CD14-positive monocyte (primary cell): ENCODE measurements around the gene PITPNM1. TPM values are rescaled to one million over a fixed set of nuclear protein-coding genes. Genes with fewer than 3 reads are reported as not detected.

Experiments used
- DNase-seq, 3 donors: peaks; one replicate each; pipeline ENCODE4 v3.0.0-alpha.2; 2011 to 2022
- H2AFZ ChIP-seq: 2 replicates; pipeline ENCODE4 v1.6.0; 2012; ENCODE audit warnings: mild to moderate bottlenecking, low read depth, low read length, inconsistent platforms; ENCODE audit not compliant: insufficient read depth, poor library complexity, severe bottlenecking
- H3K27ac ChIP-seq, 2 donors: 1 replicate in 1 of 2; 2 replicates in 1 of 2; pipeline ENCODE4 v1.5.1; 2012 to 2013; ENCODE audit warnings: low read length in 2 of 2, control low read depth in 1 of 2, inconsistent platforms in 1 of 2, low read depth in 1 of 2, mild to moderate bottlenecking in 1 of 2
- H3K27me3 ChIP-seq, 2 donors: one replicate each; pipeline versions ENCODE4 v1.6.0 to v1.6.1; 2011 to 2013; ENCODE audit warnings: low read length in 2 of 2; ENCODE audit not compliant: control insufficient read depth in 2 of 2, insufficient read depth in 2 of 2
- H3K36me3 ChIP-seq, 2 donors: replicated peaks in 1 of 2; 1 replicate in 1 of 2; 2 replicates in 1 of 2; pipeline versions ENCODE4 v1.5.1 to v1.6.1; 2012 to 2013; ENCODE audit warnings: low read length in 2 of 2, control low read depth in 1 of 2, inconsistent platforms in 1 of 2, mild to moderate bottlenecking in 1 of 2; ENCODE audit not compliant: insufficient read depth in 2 of 2, control insufficient read depth in 1 of 2
- H3K4me1 ChIP-seq, 2 donors: 1 replicate in 1 of 2; 2 replicates in 1 of 2; pipeline versions ENCODE4 v1.5.1 to v1.6.1; 2012 to 2013; ENCODE audit warnings: low read length in 2 of 2, control low read depth in 1 of 2, inconsistent platforms in 1 of 2, mild to moderate bottlenecking in 1 of 2, moderate library complexity in 1 of 2; ENCODE audit not compliant: insufficient read depth in 2 of 2, control insufficient read depth in 1 of 2
- H3K4me2 ChIP-seq: replicated peaks from 2 replicates; pipeline ENCODE3; 2012; ENCODE audit warnings: low read length, moderate library complexity, mild to moderate bottlenecking; ENCODE audit not compliant: poor library complexity, severe bottlenecking; ENCODE audit errors: extremely low read depth
- H3K4me3 ChIP-seq, 3 experiments: fragments of 200-600 bp in 1 of 3; sonication (generic) in 1 of 3; replicated peaks in 1 of 3; 1 replicate in 2 of 3; 2 replicates in 1 of 3; pipeline ENCODE4 v1.5.1; 2011 to 2013; ENCODE audit warnings: low read length in 3 of 3, mild to moderate bottlenecking in 3 of 3, control low read depth in 2 of 3, low read depth in 2 of 3, inconsistent platforms in 1 of 3, moderate library complexity in 1 of 3
- H3K79me2 ChIP-seq: 2 replicates; pipeline ENCODE4 v1.6.0; 2012; ENCODE audit warnings: mild to moderate bottlenecking, control low read depth, inconsistent platforms, low read length, moderate library complexity; ENCODE audit not compliant: insufficient read depth
- H3K9ac ChIP-seq: 2 replicates; pipeline ENCODE4 v1.6.0; 2017; ENCODE audit warnings: low read length, mild to moderate bottlenecking; ENCODE audit not compliant: insufficient read depth, poor library complexity, severe bottlenecking
- H3K9me3 ChIP-seq, 2 donors: replicated peaks in 1 of 2; 1 replicate in 1 of 2; 2 replicates in 1 of 2; pipeline versions ENCODE4 v1.5.1 to v1.6.1; 2012 to 2013; ENCODE audit warnings: low read length in 2 of 2, control low read depth in 1 of 2; ENCODE audit not compliant: control insufficient read depth in 1 of 2, insufficient read depth in 1 of 2
- H4K20me1 ChIP-seq: 2 replicates; pipeline ENCODE4 v1.6.0; 2012; ENCODE audit warnings: mild to moderate bottlenecking, low read length, control low read depth, moderate library complexity; ENCODE audit not compliant: insufficient read depth
- H3K27ac Mint-ChIP-seq, 7 donors: one replicate each; pipeline ENCODE4 v1.8.0; 2020; ENCODE audit warnings: mild to moderate bottlenecking in 7 of 7, mixed read lengths in 7 of 7, moderate library complexity in 6 of 7, inconsistent platforms in 2 of 7
- H3K27me3 Mint-ChIP-seq, 3 donors: one replicate each; pipeline ENCODE4 v1.8.0; 2021 to 2022; ENCODE audit warnings: low read depth in 3 of 3, mild to moderate bottlenecking in 3 of 3, mixed read lengths in 3 of 3, moderate library complexity in 3 of 3, inconsistent platforms in 1 of 3
- H3K36me3 Mint-ChIP-seq, 2 donors: one replicate each; pipeline ENCODE4 v1.8.0; 2020; ENCODE audit warnings: mixed read lengths in 2 of 2, inconsistent platforms in 1 of 2, mild to moderate bottlenecking in 1 of 2
- H3K4me1 Mint-ChIP-seq: one replicate; pipeline ENCODE4 v1.8.0; 2020; ENCODE audit warnings: mild to moderate bottlenecking, mixed read lengths
- H3K4me3 Mint-ChIP-seq, 2 donors: one replicate each; pipeline ENCODE4 v1.8.0; 2020; ENCODE audit warnings: mild to moderate bottlenecking in 2 of 2, mixed read lengths in 2 of 2, moderate library complexity in 1 of 2
- H3K9me3 Mint-ChIP-seq, 7 donors: one replicate each; pipeline ENCODE4 v1.8.0; 2020 to 2022; ENCODE audit warnings: mixed read lengths in 7 of 7, mild to moderate bottlenecking in 6 of 7, moderate library complexity in 6 of 7, inconsistent platforms in 2 of 7
- CTCF ChIP-seq: fragments of 200-600 bp; IDR thresholded peaks from one replicate; pipeline ENCODE4 v1.8.0; 2022; ENCODE audit warnings: antibody characterized with exemption, mild to moderate bottlenecking
- WGBS: methylation state at CpG from one replicate; pipeline ENCODE4 v1.1.5; 2013; ENCODE audit warnings: missing lambda C conversion rate; ENCODE audit not compliant: insufficient coverage; 5-methylcytosine and 5-hydroxymethylcytosine counted together
- intact Hi-C, 2 donors: fragments of 100-400 bp; cut with micrococcal nuclease; formaldehyde crosslinking; loops; one replicate each; pipeline versions ENCODE4 v1.15.0 to v1.15.1; 2023
- polyA plus RNA-seq, 3 donors: library from polyadenylated mRNA; depleted of rRNA in 1 of 3; unstranded in 2 of 3; stranded (reverse) in 1 of 3; fragments of 300-500 nt in 2 of 3; fragments of >200 nt in 1 of 3; fragmentation: Illumina TruSeq in 2 of 3; gene quantifications; 1 replicate in 2 of 3; 2 replicates in 1 of 3; pipeline ENCODE4 v1.2.3, GENCODE V29; 2012 to 2021

PITPNM1 gene
- polyA plus RNA-seq, 3 donors, result 11.7 to 122 (median 22.2) TPM

GRCh38 chr11:67468759-67469507 is 36.2 kb downstream of the PITPNM1 start, which contains the start of gene TMEM134:
TSS of gene TMEM134 (minus strand) at chr11:67469251. CDS start at chr11:67469192, 59 bp downstream.
- Histone ChIP-seq H3K4me1 (peaks cover 26 to 43% of the 10 kb centered on the region in 2 donors), H3K27me3 (no peaks in the 10 kb centered on the region), H3K4me3 (peak within 1 kb of the TSS; percentile 63 to 88 (median 66)), H3K79me2 (peaks cover 7% of the 10 kb centered on the region), H4K20me1 (no peaks in the 10 kb centered on the region), H3K27ac (peak within 1 kb of the TSS; percentile 41 to 90), H3K9ac (peak within 1 kb of the TSS; percentile 72), H3K4me2 (peak within 1 kb of the TSS; percentile 92), H2AFZ (peak within 1 kb of the TSS; percentile 96), H3K9me3 (no peaks in the 10 kb centered on the region), H3K36me3 (no peaks in the 10 kb centered on the region)
- WGBS, result 0% methylated on average over 71 of the region's 76 CpGs
- peak within 1 kb of the TSS in 5 of 7 donors; percentile 75 to 85 (median 79) for H3K27ac Mint-ChIP-seq
- intact Hi-C loops, result loop anchor here (1.0 to 5.0 kb wide), 5 partner anchors 33 to 67 kb away; partner anchors contain the start of genes PPP1CA (in 1 of the 2), RPS6KB2 (in 1 of the 2) and TBC1D10C (in 1 of the 2)
- H3K9me3 Mint-ChIP-seq, result peaks cover 0 to 2% (median 0%) of the 10 kb centered on the region in 7 donors
- peaks cover 0 to 2% of the 10 kb centered on the region in 2 donors for H3K36me3 Mint-ChIP-seq
- H3K27me3 Mint-ChIP-seq, result peaks cover 0 to 10% (median 5%) of the 10 kb centered on the region in 3 donors
- peak; percentile 89 to 90 (median 90) for DNase-seq
- H3K4me3 Mint-ChIP-seq, result peak within 1 kb of the TSS; percentile 79 to 92
- peak; percentile 59 for TF ChIP-seq CTCF
- H3K4me1 Mint-ChIP-seq, result peaks cover 29% of the 10 kb centered on the region

GRCh38 chr11:67468456-67468758 is 36.8 kb downstream of the PITPNM1 start:
- Histone ChIP-seq H4K20me1 (no peaks in the 10 kb centered on the region), H3K27me3 (no peaks in the 10 kb centered on the region), H3K4me2 (peak overlapping the region; percentile 92), H2AFZ (peak overlapping the region; percentile 81), H3K27ac (no peak overlapping the region), H3K9me3 (no peaks in the 10 kb centered on the region), H3K79me2 (peaks cover 7% of the 10 kb centered on the region), H3K4me3 (peak overlapping the region; percentile 63 to 88 (median 66)), H3K9ac (peak overlapping the region; percentile 70), H3K36me3 (no peaks in the 10 kb centered on the region), H3K4me1 (peaks cover 32 to 49% of the 10 kb centered on the region in 2 donors)
- no peak for DNase-seq
- TF ChIP-seq CTCF, result no peak
- peaks cover 0 to 2% of the 10 kb centered on the region in 2 donors for H3K36me3 Mint-ChIP-seq
- H3K27ac Mint-ChIP-seq, result peak overlapping the region in 5 of 7 donors; percentile 26 to 66 (median 52)
- H3K4me3 Mint-ChIP-seq, result peak overlapping the region; percentile 79 to 92
- H3K9me3 Mint-ChIP-seq, result peaks cover 0 to 2% (median 0%) of the 10 kb centered on the region in 7 donors
- peaks cover 33% of the 10 kb centered on the region for H3K4me1 Mint-ChIP-seq
- WGBS, result 4% methylated on average over 6 of the region's 6 CpGs
- intact Hi-C loops, result loop anchor here (2.0 to 5.0 kb wide), 4 partner anchors 34 to 66 kb away; partner anchors contain the start of genes PPP1CA (in 1 of the 2), RPS6KB2 (in 1 of the 2) and TBC1D10C (in 1 of the 2)
- H3K27me3 Mint-ChIP-seq, result peaks cover 0 to 10% (median 5%) of the 10 kb centered on the region in 3 donors
